GM18909 (cell line): Measurements from ENCODE around the gene EFNA2.

Experiments
- ATAC-seq: cut with Tn5 transposase; IDR thresholded peaks from one replicate; pipeline ENCODE4 v1.9.1; 2021; ENCODE audit warnings: mild to moderate bottlenecking; ENCODE audit not compliant: unreplicated experiment, poor library complexity

Gene EFNA2

DNA sequence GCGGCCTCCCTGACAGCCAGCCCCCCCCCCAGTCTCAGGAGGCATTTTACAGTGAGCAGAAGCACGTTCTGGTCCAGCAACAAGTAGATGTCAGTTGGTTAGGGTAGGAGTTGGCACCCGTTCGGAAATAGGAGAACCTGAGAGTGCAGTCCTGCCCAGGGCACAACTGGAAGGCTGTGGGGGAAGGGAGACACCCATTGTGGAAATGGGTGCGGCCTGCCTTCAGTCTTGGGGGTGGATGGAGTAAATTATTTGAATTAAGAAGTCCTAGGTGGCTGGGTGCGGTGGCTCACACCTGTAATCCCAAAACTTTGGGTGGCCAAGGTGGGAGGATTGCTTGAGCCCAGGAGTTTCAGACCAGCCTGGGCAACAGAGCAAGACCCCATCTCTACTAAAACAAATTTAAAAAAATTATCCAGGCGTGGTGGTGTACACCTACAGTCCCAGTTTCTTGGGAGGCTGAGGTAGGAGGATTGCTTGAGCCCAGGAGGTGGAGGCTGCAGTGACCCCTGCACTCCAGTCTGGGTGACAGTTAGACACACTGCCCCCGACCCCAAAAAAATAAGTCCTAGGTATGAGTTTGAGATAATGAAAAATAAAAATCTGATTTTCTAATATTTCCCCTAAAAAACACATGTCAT is 15.3 kb upstream of the EFNA2 start:
- no peak for ATAC-seq

DNA sequence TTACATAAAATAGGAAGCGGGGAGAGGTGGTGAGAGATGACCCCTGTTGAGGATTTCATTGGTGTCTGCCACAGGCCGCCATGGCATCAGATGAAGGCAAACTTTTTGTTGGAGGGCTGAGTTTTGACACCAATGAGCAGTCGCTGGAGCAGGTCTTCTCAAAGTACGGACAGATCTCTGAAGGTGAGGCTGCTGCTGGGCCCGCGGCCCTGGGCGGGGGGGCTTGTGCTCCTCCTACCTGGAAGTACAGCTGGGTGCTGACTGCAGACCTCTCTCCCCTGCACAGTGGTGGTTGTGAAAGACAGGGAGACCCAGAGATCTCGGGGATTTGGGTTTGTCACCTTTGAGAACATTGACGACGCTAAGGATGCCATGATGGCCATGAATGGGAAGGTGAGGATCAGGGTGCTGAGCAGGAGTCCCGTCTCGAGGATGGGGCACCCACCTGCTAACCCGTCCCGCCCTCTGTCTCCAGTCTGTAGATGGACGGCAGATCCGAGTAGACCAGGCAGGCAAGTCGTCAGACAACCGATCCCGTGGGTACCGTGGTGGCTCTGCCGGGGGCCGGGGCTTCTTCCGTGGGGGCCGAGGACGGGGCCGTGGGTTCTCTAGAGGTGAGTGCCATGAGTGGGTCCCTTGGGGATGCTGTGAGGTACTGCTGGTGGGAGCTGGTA is 14.7 kb upstream of the EFNA2 start:
- ATAC-seq: no peak

DNA sequence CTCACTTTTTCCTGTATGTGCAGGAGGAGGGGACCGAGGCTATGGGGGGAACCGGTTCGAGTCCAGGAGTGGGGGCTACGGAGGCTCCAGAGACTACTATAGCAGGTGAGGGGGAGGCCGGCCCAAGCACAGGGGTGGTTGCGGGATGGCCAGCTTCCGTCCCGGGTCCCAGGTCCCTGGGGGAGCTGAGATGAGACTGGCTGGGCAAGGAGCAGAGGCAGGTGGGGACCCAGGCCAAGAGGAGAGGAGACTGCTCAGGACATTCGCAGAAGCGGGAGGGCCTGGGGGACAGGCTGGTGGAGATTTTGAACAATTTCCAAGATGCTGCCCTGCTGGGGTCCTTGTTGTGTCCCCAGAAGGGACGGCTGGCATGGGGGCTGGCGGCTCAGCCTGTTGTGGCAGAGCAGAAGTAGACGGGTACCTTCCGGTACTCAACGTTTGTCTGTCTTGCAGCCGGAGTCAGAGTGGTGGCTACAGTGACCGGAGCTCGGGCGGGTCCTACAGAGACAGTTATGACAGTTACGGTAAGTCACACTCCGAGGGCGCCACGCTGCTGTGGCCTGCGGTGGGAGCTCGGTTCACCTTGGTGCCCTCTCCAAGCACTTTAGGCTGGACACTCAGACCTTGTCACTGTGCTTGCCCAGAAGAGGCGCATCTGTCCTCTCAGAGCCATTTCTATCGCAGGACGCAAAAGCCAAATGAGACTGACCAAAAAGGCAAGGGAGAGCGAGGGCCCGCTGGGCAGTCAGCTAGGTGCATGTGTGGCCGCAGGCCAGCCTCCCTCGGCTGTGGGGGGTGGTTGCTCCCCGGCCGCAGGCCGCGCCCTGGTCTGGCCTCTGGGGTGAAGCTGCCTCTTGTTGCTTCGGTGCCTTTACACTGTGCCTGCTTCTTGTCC is 13.9 kb upstream of the EFNA2 start:
- ATAC-seq: no peak

GRCh38 chr19:1272423-1273262 is 13.0 kb upstream of the EFNA2 start:
- no peak for ATAC-seq

- ATAC-seq: no peak
These were observed 12.2 kb upstream of the EFNA2 start for GRCh38 chr19:1273263-1274041.

- no peak for ATAC-seq
These were observed 11.4 kb upstream of the EFNA2 start for GRCh38 chr19:1274081-1274851.

DNA sequence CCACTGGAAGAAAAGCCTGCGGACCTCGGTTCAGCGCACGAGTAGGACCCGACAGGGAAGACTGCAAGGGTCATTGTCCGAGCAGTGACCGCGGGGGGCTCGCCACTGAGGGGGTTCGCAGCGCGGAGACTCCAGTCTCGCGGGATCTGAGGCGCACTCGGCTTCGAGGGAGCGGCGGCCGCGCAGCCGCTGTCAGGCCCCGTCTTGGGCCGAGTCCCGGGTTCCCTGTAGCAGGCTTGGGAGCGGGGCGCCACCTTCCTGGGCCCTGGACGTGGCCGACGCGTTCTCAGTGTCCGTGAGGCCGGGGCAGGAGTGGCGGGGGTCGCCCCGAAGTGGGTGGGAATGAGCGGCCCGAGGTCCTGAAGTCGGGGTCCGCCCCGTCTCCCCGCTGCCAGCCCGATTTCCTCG is 10.8 kb upstream of the EFNA2 start:
- no peak for ATAC-seq

DNA sequence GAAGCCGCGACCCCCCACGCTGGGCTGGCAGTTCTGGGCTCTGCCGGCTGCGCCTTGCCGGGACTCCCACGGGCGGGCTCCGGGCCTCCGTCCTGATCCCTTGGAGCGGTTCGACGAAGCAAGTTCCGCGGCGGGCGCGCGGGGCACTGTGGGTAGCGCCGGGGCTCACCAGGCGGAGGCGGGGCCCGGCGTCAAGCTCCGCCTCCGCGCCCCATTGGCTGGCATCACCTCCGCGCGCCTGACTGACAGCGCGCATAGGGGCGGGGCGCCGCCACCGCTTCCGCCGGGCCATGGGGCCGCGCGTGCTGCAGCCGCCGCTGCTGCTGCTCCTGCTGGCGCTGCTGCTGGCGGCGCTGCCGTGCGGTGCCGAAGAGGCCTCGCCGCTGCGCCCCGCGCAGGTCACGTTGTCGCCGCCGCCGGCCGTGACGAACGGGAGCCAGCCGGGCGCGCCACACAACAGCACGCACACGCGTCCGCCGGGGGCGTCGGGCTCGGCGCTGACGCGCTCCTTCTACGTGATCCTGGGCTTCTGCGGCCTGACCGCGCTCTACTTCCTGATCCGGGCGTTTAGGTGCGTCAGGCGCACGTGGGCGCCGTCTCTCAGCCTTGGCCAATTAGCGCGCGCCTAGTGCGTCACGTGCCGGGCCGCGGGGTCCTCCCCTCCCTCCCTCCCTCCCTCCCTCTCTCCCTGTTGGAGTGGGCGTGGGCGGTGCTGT is 10.3 kb upstream of the EFNA2 start, which contains the start of gene FAM174C:
Gene FAM174C (plus strand): TSS at position 271 of the 716 bp plus-strand sequence. CDS start 20 bp downstream, at position 291.
- peak; percentile 80 for ATAC-seq

- ATAC-seq: no peak
These were observed 9.6 kb upstream of the EFNA2 start for GRCh38 chr19:1275976-1276627.

DNA sequence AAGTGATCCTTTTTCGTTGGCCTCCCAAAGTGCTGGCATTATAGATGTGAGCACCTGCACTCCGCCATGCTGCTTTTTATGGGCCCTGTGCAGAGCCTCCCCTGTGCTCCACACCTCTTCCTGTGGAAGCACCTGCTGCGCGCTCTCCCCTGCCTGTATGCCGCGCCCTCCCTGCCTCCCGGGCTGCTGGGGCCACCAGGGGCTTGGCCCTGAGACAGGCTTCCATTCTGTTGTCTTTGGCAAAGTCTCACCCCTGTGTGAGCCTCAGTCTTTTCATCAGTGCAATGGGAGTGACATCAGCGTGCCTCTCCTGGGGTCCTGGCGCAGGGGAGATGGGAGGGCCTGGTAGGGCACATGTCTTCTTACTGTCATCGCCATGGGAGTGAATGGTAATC is 9.0 kb upstream of the EFNA2 start:
- no peak for ATAC-seq

- no peak for ATAC-seq
These were observed 8.6 kb upstream of the EFNA2 start for GRCh38 chr19:1277061-1277460.

GRCh38 chr19:1278074-1278473 is 7.6 kb upstream of the EFNA2 start:
- ATAC-seq: no peak

- ATAC-seq: no peak
These were observed 6.7 kb upstream of the EFNA2 start for GRCh38 chr19:1278713-1279660.

GRCh38 chr19:1279782-1280341 is 5.8 kb upstream of the EFNA2 start:
- no peak for ATAC-seq

- ATAC-seq: no peak
These were observed 4.8 kb upstream of the EFNA2 start for GRCh38 chr19:1280636-1281568.
